OCI-LY7 (cell line): Measurements from ENCODE around the gene ACER3.

Source experiments
- EZH2phosphoT487 ChIP-seq: fragments of 200-600 bp; sonication (generic); IDR thresholded peaks from 2 replicates; pipeline ENCODE4 v1.6.1; 2018; ENCODE audit warnings: low read depth, borderline replicate concordance, mild to moderate bottlenecking, mixed run types, antibody characterized with exemption, low read length, moderate library complexity, mixed read lengths
- TF ChIP-seq, protein P1 (sequence below): fragments of 200-600 bp; sonication (generic); conservative IDR thresholded peaks from 2 replicates; pipeline ENCODE4 v1.5.1; 2014; ENCODE audit warnings: mild to moderate bottlenecking, antibody characterized with exemption, low read length, moderate library complexity, mixed read lengths

DNA sequence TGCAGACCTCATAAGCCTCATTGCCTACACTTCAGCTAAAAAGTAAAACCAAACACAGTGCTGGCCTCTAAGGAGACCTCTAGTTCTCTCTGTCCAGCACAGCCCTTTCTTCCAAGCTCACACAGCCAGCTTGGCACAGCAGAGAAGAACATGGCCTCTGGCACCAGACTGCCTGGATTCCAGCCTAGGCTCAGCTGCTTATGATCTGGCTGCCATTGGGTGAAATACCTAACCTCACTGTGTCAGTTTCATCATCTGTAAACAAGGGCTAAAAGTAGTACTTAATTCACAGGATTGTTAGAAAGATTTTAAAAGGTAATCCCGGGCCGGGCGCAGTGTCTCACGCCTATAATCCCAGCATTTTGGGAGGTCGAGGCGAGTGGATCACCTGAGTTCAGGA is 9.9 kb upstream of the ACER3 start:
- TF ChIP-seq, protein P1, sequence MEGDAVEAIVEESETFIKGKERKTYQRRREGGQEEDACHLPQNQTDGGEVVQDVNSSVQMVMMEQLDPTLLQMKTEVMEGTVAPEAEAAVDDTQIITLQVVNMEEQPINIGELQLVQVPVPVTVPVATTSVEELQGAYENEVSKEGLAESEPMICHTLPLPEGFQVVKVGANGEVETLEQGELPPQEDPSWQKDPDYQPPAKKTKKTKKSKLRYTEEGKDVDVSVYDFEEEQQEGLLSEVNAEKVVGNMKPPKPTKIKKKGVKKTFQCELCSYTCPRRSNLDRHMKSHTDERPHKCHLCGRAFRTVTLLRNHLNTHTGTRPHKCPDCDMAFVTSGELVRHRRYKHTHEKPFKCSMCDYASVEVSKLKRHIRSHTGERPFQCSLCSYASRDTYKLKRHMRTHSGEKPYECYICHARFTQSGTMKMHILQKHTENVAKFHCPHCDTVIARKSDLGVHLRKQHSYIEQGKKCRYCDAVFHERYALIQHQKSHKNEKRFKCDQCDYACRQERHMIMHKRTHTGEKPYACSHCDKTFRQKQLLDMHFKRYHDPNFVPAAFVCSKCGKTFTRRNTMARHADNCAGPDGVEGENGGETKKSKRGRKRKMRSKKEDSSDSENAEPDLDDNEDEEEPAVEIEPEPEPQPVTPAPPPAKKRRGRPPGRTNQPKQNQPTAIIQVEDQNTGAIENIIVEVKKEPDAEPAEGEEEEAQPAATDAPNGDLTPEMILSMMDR = no peak
- no peak for TF ChIP-seq EZH2phosphoT487
